ENCODE measurements around the gene USP16.
"Not testable (repeated sequence)": the region's sequence is repeated elsewhere in the genome, so short reads cannot be mapped to it uniquely, and the experiment has no call there.

The USP16 gene

GRCh38 chr21:29008367-29008766 is 16.1 kb upstream of the USP16 start:
- TF ChIP-seq, protein P1, sequence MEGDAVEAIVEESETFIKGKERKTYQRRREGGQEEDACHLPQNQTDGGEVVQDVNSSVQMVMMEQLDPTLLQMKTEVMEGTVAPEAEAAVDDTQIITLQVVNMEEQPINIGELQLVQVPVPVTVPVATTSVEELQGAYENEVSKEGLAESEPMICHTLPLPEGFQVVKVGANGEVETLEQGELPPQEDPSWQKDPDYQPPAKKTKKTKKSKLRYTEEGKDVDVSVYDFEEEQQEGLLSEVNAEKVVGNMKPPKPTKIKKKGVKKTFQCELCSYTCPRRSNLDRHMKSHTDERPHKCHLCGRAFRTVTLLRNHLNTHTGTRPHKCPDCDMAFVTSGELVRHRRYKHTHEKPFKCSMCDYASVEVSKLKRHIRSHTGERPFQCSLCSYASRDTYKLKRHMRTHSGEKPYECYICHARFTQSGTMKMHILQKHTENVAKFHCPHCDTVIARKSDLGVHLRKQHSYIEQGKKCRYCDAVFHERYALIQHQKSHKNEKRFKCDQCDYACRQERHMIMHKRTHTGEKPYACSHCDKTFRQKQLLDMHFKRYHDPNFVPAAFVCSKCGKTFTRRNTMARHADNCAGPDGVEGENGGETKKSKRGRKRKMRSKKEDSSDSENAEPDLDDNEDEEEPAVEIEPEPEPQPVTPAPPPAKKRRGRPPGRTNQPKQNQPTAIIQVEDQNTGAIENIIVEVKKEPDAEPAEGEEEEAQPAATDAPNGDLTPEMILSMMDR (IDR thresholded peaks at IDR 0.05; ENCODE audit: low read depth, low read length) = no peak
- DNase-seq (ENCODE audit: low read depth, low spot score) = no peak
- H3K4me3 ChIP-seq (ENCODE audit: low read depth, low read length) = no peak overlapping the region
- in situ Hi-C loops (cut with HindIII; ENCODE audit: low sequenced_read_pairs) = no loop called here

- H3K4me3 ChIP-seq (ENCODE audit: low read depth, low read length); in situ Hi-C loops (cut with HindIII; ENCODE audit: low sequenced_read_pairs): not testable (repeated sequence)
Measured at GRCh38 chr21:29011236-29011635, 13.2 kb upstream of the USP16 start.

GRCh38 chr21:29017639-29018237 is 6.7 kb upstream of the USP16 start:
- in situ Hi-C loops (cut with HindIII; ENCODE audit: low sequenced_read_pairs) = no loop called here
- TF ChIP-seq, protein P1 (IDR thresholded peaks at IDR 0.05; ENCODE audit: low read depth, low read length) = no peak

More at GRCh38 chr21:29011236-29011635, 13.2 kb upstream of the USP16 start:
- DNase-seq (ENCODE audit: low read depth, low spot score) = not testable (repeated sequence)

DNA sequence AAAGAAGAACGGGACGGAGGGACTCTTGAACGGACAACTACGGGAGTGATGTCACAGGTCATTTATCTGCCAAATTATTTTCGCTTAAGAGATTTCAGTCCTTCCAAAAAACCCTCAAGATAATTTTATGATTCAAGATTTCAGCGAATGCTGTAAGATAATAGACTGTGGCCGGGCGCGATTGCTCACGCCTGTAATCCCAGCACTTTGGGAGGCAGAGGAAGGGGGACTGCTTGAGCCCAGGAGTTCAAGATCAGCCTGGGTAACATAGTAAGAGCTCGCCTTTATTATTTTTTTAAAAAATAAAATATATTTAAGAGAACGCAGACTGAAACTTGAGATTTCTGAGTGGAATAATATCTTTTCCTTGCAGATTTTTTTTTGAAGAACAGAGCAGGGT is 5.9 kb upstream of the USP16 start:
- H3K4me3 ChIP-seq (ENCODE audit: low read depth, low read length) = peak overlapping the region; percentile 86
- TF ChIP-seq, protein P1 (IDR thresholded peaks at IDR 0.05; ENCODE audit: low read depth, low read length) = no peak
- in situ Hi-C loops (cut with HindIII; ENCODE audit: low sequenced_read_pairs) = no loop called here
- DNase-seq (ENCODE audit: low read depth, low spot score) = no peak

More at GRCh38 chr21:29017639-29018237, 6.7 kb upstream of the USP16 start:
- peak overlapping the region; percentile 86 for H3K4me3 ChIP-seq (ENCODE audit: low read depth, low read length)
- DNase-seq (ENCODE audit: low read depth, low spot score) = no peak

- TF ChIP-seq, protein P1 (IDR thresholded peaks at IDR 0.05; ENCODE audit: low read depth, low read length) = no peak
- DNase-seq (ENCODE audit: low read depth, low spot score) = no peak
- H3K4me3 ChIP-seq (ENCODE audit: low read depth, low read length) = no peak overlapping the region
- in situ Hi-C loops (cut with HindIII; ENCODE audit: low sequenced_read_pairs) = no loop called here
Measured at GRCh38 chr21:29022166-29022565, 2.3 kb upstream of the USP16 start.

DNA sequence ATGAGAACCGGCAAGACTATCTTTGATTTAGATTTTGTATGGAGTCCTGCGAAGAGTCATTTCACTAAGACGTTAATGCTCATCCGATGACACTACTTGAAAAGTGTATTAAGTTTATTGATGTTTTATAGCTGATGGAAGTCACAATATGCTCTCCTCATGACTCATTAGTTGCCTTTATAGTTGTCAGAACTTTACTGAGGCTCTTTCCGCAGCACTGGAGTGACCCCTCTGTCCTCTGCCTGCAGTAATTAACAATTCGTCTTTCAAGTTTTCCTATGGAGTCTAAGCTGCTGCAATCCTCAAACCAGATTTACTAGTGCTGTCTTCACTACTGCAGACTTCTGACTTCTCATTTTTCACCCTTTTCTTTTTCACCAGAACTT is 853 bp downstream of the USP16 start:
- no peak for DNase-seq (ENCODE audit: low read depth, low spot score)
- peak overlapping the region; percentile 88 for H3K4me3 ChIP-seq (ENCODE audit: low read depth, low read length)
- in situ Hi-C loops (cut with HindIII; ENCODE audit: low sequenced_read_pairs) = no loop called here
- TF ChIP-seq, protein P1 (IDR thresholded peaks at IDR 0.05; ENCODE audit: low read depth, low read length) = no peak

GRCh38 chr21:29029524-29029923 is 5.1 kb downstream of the USP16 start:
- in situ Hi-C loops (cut with HindIII; ENCODE audit: low sequenced_read_pairs) = no loop called here
- TF ChIP-seq, protein P1 (IDR thresholded peaks at IDR 0.05; ENCODE audit: low read depth, low read length) = no peak

More at GRCh38 chr21:29029524-29029923, 5.1 kb downstream of the USP16 start:
- DNase-seq (ENCODE audit: low read depth, low spot score) = no peak
- H3K4me3 ChIP-seq (ENCODE audit: low read depth, low read length) = no peak overlapping the region

All from astrocyte of the spinal cord (primary cell).